GM21717 (cell line): ENCODE measurements around the gene MAN2A2.

Experiments
- ATAC-seq: cut with Tn5 transposase; IDR thresholded peaks from one replicate; pipeline ENCODE4 v1.9.1; 2021; ENCODE audit warnings: mild to moderate bottlenecking, moderate library complexity; ENCODE audit not compliant: unreplicated experiment

MAN2A2 gene

DNA sequence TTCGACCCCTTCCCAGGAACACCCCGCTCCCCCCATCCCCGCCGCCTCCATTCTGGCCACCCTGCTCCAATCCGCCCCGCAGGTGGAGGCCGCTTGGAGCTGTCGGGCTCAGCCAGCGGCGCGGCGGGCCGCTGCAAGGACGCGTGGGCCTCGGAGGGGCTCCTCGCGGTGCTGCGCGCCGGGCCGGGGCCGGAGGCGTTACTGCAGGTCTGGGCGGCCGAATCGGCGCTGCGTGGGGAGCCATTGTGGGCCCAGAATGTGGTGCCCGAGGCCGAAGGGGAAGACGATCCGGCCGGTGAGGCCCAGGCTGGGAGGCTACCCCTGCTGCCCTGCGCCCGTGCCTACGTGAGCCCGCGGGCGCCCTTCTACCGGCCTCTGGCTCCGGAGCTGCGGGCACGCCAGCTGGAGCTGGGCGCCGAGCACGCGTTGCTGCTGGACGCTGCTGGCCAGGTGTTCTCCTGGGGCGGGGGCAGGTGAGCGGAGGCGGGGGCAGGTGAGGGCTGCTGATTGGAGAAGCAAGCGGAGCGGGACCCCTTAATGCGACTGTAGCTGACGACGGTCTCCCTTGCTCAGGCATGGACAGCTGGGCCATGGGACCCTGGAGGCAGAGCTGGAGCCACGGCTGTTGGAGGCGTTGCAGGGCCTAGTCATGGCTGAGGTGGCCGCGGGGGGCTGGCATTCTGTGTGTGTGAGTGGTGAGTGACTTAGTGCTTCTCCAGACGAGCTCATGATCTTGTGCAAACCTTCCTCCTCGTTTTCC lies 54.1 kb downstream of the MAN2A2 start:
- no peak for ATAC-seq

GRCh38 chr15:90957791-90958190 lies 54.7 kb downstream of the MAN2A2 start:
- no peak for ATAC-seq

GRCh38 chr15:90959028-90959595 lies 56.0 kb downstream of the MAN2A2 start:
- no peak for ATAC-seq

DNA sequence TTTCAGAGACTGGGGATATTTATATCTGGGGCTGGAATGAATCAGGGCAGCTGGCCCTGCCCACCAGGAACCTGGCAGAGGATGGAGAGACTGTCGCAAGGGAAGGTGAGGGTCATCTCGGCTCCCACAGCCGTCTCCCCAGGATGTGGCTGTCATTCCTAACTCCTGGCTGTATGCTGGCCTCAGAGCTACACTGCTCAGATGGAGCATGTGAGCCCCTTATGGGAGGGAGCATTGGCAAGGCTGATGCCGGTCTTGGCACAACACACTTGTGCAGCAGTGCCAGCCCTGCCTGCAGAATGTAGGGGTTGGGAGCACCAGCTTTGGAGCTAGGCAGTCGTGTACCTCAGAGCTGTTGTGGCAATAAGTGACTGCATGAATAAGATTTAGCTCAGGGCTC lies 56.8 kb downstream of the MAN2A2 start:
- ATAC-seq: no peak

GRCh38 chr15:90960298-90961091 lies 57.4 kb downstream of the MAN2A2 start:
- no peak for ATAC-seq

- no peak for ATAC-seq
These were observed 58.9 kb downstream of the MAN2A2 start for GRCh38 chr15:90962021-90962420.

DNA sequence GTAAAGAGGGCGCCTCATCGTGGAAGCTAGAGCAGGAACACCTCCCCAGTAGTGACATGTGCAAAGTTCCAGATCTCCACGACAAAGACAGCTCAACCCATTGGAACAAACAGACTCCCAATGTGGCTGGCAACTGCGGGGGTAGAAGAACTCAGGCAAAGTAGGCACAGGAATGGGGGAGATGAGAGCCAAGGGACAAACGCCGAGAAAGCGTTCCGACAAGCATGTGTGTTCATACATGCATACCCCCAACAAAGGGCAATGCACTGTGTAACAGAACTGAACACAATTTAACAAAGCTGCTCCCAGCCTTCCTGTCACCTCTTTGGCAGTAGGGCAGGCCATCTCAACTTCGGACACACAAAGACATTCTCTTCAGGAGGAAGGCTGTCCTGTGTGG lies 63.2 kb downstream of the MAN2A2 start:
- no peak for ATAC-seq

DNA sequence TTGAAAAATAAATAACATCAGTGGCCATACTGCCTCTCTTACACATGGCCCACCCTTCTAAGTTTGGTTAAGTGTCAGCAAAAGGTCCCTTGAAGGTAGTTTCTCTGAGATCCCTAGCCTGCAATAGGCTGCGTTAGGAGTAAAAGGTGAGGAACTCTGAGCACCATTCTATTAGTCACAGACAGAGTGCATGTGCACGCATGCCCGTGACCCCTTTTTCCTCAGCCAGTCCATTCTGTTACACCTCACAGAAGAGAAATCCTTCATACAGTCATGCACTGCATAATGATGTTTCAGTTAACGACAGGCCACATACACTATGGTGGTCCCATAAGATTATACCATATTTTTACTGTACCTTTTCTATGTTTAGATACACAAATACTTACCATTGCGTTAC lies 64.1 kb downstream of the MAN2A2 start:
- ATAC-seq: no peak

GRCh38 chr15:90968434-90968833 lies 65.3 kb downstream of the MAN2A2 start:
- no peak for ATAC-seq

- no peak for ATAC-seq
These were observed 67.2 kb downstream of the MAN2A2 start for GRCh38 chr15:90970274-90970673.

DNA sequence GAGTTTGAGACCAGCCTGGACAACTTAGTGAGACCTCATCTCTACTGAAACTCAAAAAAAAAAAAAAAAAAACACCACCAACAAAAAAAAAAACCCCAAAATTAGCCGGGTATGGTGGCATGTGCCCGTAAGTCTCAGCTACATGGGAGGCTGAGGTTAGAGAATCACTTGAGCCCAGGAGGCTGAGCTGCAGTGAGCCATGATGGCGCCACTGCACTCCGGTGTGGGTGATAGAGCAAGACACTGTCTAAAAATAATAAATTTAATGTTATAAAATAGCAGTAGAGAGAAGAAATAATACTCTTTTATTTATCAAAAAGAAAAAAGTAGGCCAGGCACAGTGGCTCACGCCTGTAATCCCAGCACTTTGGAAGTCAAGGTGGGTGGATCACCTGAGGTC lies 69.0 kb downstream of the MAN2A2 start:
- ATAC-seq: no peak
